ENCODE results near the gene ABCC5.

ABCC5 gene

DNA sequence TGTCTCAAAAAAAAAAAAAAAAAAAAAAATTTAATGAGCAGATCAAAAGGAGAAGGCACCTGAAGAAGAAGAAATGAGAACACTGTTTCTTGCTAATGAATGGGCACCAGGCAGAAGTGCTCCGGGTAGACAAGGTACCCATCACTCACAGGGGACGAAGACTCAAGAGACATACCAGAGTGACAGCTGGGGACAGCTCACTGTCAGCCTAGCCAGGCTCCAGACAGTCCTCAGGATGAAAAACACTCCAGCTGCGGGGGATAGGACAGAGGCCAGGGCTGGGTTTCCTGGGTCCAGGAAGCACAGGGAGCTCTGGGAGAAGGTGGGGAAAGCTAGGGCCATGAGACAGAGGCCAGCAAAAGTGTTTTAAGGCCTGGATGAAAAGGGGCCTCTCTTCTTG is 84.5 kb downstream of the ABCC5 start:
- no peak overlapping the region for H3K27ac ChIP-seq
- TF ChIP-seq, protein P1, sequence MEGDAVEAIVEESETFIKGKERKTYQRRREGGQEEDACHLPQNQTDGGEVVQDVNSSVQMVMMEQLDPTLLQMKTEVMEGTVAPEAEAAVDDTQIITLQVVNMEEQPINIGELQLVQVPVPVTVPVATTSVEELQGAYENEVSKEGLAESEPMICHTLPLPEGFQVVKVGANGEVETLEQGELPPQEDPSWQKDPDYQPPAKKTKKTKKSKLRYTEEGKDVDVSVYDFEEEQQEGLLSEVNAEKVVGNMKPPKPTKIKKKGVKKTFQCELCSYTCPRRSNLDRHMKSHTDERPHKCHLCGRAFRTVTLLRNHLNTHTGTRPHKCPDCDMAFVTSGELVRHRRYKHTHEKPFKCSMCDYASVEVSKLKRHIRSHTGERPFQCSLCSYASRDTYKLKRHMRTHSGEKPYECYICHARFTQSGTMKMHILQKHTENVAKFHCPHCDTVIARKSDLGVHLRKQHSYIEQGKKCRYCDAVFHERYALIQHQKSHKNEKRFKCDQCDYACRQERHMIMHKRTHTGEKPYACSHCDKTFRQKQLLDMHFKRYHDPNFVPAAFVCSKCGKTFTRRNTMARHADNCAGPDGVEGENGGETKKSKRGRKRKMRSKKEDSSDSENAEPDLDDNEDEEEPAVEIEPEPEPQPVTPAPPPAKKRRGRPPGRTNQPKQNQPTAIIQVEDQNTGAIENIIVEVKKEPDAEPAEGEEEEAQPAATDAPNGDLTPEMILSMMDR (conservative IDR thresholded peaks at IDR 0.05): no peak
- TF ChIP-seq ZFX (IDR thresholded peaks at IDR 0.05): no peak

DNA sequence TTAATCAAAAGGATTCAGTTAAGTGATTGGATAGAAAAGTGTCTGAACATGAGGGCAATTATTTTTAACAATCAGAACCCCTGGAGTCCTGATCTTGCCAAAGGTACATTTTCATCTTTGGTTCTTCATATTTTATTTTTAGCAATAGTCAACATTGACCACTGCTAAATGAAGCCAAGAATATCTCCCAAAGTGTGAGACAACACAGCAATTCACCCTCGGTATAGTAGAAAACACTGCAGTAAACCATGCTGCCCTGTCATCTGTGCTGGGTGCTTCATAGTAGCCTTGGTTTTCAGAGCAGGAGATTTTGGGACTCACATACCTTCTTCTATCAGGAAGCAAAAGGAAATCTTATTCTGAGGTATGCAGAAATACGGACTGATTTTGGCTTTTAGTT is 85.8 kb downstream of the ABCC5 start:
- no peak overlapping the region for H3K27ac ChIP-seq
- TF ChIP-seq ZFX (IDR thresholded peaks at IDR 0.05): no peak
- TF ChIP-seq, protein P1 (conservative IDR thresholded peaks at IDR 0.05): no peak

DNA sequence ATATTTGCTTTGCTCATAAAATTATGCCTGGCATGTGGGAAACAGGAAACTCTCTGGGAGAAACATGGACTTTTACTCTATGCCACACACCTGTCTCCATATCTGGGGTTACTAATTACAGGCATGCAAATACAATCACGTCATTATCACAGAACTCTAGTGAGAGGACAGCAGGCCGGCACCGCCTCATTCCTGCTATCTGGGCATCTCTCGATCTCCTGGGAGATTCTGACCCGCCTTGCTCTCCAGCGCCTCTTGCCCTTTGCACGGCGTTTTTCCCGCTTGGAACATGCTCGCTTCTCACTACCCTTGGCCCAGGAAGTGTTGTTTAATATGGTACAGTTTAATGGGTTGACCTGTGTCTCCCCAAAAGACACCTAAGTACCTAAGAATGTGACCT is 87.6 kb downstream of the ABCC5 start:
- no peak for TF ChIP-seq ZFX (IDR thresholded peaks at IDR 0.05)
- TF ChIP-seq, protein P1 (conservative IDR thresholded peaks at IDR 0.05): no peak

DNA sequence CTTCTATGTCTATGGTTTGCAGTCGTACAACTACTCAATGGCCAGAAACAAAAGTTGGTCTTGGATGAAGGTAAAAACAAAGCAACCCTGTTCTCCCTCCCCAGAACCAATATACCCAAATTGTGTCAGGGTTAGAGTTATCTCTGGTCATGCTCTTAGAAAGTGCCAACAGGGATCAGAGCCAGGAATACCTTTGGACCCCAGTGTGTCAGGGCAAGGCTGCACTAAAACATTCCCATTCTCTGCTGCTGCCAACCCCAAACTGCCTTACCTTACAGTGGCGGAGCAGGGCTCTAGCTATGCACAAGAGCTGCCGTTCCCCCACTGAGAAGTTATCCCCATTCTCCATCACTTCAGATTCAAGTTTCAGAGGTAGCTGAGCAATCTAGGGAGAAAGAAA is 90.6 kb downstream of the ABCC5 start:
- H3K27ac ChIP-seq: no peak overlapping the region
- TF ChIP-seq, protein P1 (conservative IDR thresholded peaks at IDR 0.05): no peak
- TF ChIP-seq ZFX (IDR thresholded peaks at IDR 0.05): no peak

More for the DNA sequence above, 87.6 kb downstream of the ABCC5 start:
- no peak overlapping the region for H3K27ac ChIP-seq

DNA sequence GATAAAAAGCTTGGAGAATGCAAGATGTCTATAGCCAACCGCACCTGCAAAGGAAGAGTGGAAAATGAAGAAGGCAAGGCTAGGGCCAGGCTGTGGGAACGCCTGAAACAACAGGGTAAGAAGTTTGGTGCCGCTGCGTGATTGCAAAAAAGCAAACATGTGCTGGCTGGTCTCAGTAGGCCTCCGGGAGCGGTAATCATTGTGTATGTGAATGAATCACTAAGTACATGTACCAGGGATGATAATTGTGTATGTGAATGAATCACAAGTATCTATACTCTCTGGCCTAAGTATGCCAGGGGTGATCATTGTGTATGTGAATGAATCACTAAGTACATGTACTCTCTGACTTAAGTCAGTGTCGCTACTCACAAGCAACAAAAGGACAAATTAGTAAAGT is 92.7 kb downstream of the ABCC5 start:
- no peak for TF ChIP-seq ZFX (IDR thresholded peaks at IDR 0.05)
- TF ChIP-seq, protein P1 (conservative IDR thresholded peaks at IDR 0.05): no peak
- no peak overlapping the region for H3K27ac ChIP-seq

DNA sequence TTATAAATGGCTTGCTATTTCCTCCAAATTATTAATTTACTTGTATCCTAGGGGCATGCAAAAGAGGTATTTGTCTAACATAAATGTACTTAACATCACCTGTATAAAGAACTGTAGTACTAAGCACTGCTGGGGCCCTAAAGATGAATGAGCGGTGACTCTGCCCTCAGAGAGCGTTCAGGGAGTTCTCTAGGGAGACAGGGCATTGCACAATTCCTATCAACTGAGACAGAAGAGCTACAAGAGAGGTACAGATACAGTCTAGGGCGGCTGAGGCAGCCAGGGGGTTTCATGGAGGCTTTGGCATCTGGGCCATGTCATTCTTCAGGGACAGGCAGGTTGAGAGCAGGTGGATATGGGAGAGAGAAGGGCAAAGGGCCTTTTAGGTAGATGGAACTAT is 93.1 kb downstream of the ABCC5 start:
- no peak overlapping the region for H3K27ac ChIP-seq
- TF ChIP-seq ZFX (IDR thresholded peaks at IDR 0.05): no peak
- TF ChIP-seq, protein P1 (conservative IDR thresholded peaks at IDR 0.05): no peak

DNA sequence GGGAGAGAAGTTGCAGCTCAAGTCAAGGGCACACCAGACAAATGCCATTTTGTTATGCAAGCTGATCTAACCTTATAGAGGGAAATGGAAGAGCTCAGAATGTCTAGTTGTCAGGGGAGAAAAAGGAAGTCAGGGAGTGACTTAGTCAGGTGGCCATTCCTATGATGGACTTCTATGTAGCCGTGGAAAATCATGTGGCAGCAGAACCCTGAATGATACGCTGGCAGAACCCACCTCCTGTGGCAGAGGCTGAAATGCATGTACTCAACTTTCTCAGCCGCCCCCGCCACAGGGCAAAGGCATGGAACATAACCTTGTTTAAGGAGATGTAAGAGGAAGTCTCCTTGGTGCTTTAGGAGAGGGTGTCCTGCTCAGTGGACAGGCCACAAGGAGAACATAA is 95.3 kb downstream of the ABCC5 start:
- H3K27ac ChIP-seq: no peak overlapping the region
- TF ChIP-seq ZFX (IDR thresholded peaks at IDR 0.05): no peak
- TF ChIP-seq, protein P1 (conservative IDR thresholded peaks at IDR 0.05): no peak
